ENCODE results near the gene TRIM38. TPM values are rescaled to one million over a fixed set of nuclear protein-coding genes. Genes with fewer than 3 reads are reported as not detected.

TRIM38 gene
- total and polyA plus RNA-seq, 2 of the 13 experiments (the other 11 are each of a cell fraction or from before 2014, with no cell fraction given) = 2.5 to 3.1 TPM

GRCh38 chr6:25930532-25931410 lies 31.8 kb upstream of the TRIM38 start, which contains the start of gene SLC17A2 (continued):
- TF ChIP-seq CTCF (CRISPR knock-in tag; IDR thresholded peaks at IDR 0.05) (peak; percentile 19; the same call in 1 of the 2 replicates), MIER3 (CRISPR knock-in tag; IDR thresholded peaks at IDR 0.05; ENCODE audit: borderline replicate concordance) (peak; percentile 37; the same call in 1 of the 2 replicates), SATB2 (CRISPR knock-in tag; IDR thresholded peaks at IDR 0.05) (0 out of 2 replicates have a peak, but pooled peaks have one; percentile 17), ZNF547 (CRISPR knock-in tag; IDR thresholded peaks at IDR 0.05) (no peak), ZNF431 (CRISPR knock-in tag; IDR thresholded peaks at IDR 0.05; ENCODE audit: borderline replicate concordance, low read depth) (no peak), MAX (IDR thresholded peaks at IDR 0.05) (peak; percentile 95), ZNF552 (CRISPR knock-in tag; IDR thresholded peaks at IDR 0.05; ENCODE audit: borderline replicate concordance) (no peak), KAT8 (CRISPR knock-in tag; IDR thresholded peaks at IDR 0.05) (peak; percentile 65), NONO (IDR thresholded peaks at IDR 0.05) (no peak), NONO (CRISPR knock-in tag; conservative IDR thresholded peaks at IDR 0.05) (peak; percentile 68), ATF4 (CRISPR knock-in tag; IDR thresholded peaks at IDR 0.05) (peak in 1 of 2 experiments; percentile 91; a peak in 2 of 4 replicates), ATF5 (CRISPR knock-in tag; IDR thresholded peaks at IDR 0.05; ENCODE audit: low read depth) (no peak), DBP (CRISPR knock-in tag; IDR thresholded peaks at IDR 0.05; ENCODE audit: not compliant biosample characterization) (no peak), HES4 (CRISPR knock-in tag; IDR thresholded peaks at IDR 0.05; ENCODE audit: borderline replicate concordance) (no peak), ZSCAN21 (CRISPR knock-in tag; IDR thresholded peaks at IDR 0.05; ENCODE audit: borderline replicate concordance) (no peak), KDM3A (CRISPR knock-in tag; IDR thresholded peaks at IDR 0.05; ENCODE audit: low read depth) (no peak), TBX3 (IDR thresholded peaks at IDR 0.05; ENCODE audit: borderline replicate concordance) (no peak), HIVEP1 (CRISPR knock-in tag; IDR thresholded peaks at IDR 0.05) (no peak), TRAFD1 (CRISPR knock-in tag; IDR thresholded peaks at IDR 0.05; ENCODE audit: borderline replicate concordance) (no peak), ZSCAN5A (CRISPR knock-in tag; IDR thresholded peaks at IDR 0.05; ENCODE audit: borderline replicate concordance) (peak; percentile 81; the same call in 1 of the 2 replicates)
